K562 (cell line): ENCODE results near the gene SLC16A1. TPM values are rescaled to one million over a fixed set of nuclear protein-coding genes. Genes with fewer than 3 reads are reported as not detected.
A peak's percentile ranks its signal among the peaks of the same experiment; 100 is the strongest.

Source experiments
- BMI1 ChIP-seq: fragments of 150-350 bp; IDR thresholded peaks from 2 replicates; pipeline ENCODE4 v1.6.1; 2014; ENCODE audit warnings: low read length
- ETV6 ChIP-seq, 3 experiments: fragments of 150-350 bp in 1 of 3; sonication (generic) in 1 of 3; formaldehyde crosslinking in 1 of 3; IDR thresholded peaks; 2 replicates each; pipeline versions ENCODE4 v1.6.1 to v1.8.0; 2014 to 2022; ENCODE audit warnings: borderline replicate concordance in 2 of 3, low read depth in 2 of 3, antibody characterized with exemption in 1 of 3, low read length in 1 of 3, mild to moderate bottlenecking in 1 of 3, missing genetic modification reagents in 1 of 3
- MAZ ChIP-seq, 2 experiments: fragments of 450-650 bp in 1 of 2; sonication (generic) in 1 of 2; formaldehyde crosslinking; IDR thresholded peaks in 1 of 2; conservative IDR thresholded peaks in 1 of 2; 2 replicates each; pipeline versions ENCODE4 v1.4.0 to v1.5.0; 2020; ENCODE audit warnings: mild to moderate bottlenecking in 1 of 2, missing genetic modification reagents in 1 of 2
- NR1H2 ChIP-seq: sonication (generic); formaldehyde crosslinking; IDR thresholded peaks from 2 replicates; pipeline ENCODE4 v1.4.0; 2020; ENCODE audit warnings: mild to moderate bottlenecking, missing genetic modification reagents
- SREBF1 ChIP-seq: fragments of 150-350 bp; IDR thresholded peaks from 2 replicates; pipeline ENCODE4 v1.6.1; 2014; ENCODE audit warnings: antibody characterized with exemption, low read depth, low read length, borderline replicate concordance
- ZNF253 ChIP-seq: fragments of 250-450 bp; sonication (Bioruptor Pico); conservative IDR thresholded peaks from 2 replicates; pipeline ENCODE4 v1.6.1; 2021; ENCODE audit warnings: mild to moderate bottlenecking
- ZNF41 ChIP-seq: fragments of 250-450 bp; sonication (Bioruptor Pico); conservative IDR thresholded peaks from 2 replicates; pipeline ENCODE4 v1.4.0; 2020; ENCODE audit warnings: mild to moderate bottlenecking
- polyA plus RNA-seq, 8 experiments: library from polyadenylated mRNA; depleted of rRNA in 4 of 8; stranded (reverse) in 5 of 8; unstranded in 3 of 8; fragments of >200 nt; fragmentation: Nextera tagmentation in 2 of 8; fragmentation: Illumina TruSeq in 1 of 8; extraction: Ambion mirVana in 2 of 8; extraction: Trizol in 1 of 8; gene quantifications; 2 replicates each; pipeline versions ENCODE4 v1.2.1 to v1.2.3, GENCODE V29; 2011 to 2014; ENCODE audit warnings: inconsistent platforms in 1 of 8, missing spikeins in 1 of 8
- total RNA-seq, 7 experiments: library from RNA; depleted of rRNA in 6 of 7; stranded (reverse); fragments of >200 nt in 6 of 7; fragmentation: Illumina TruSeq in 2 of 7; extraction: Trizol in 2 of 7; gene quantifications; 2 replicates each; pipeline versions ENCODE4 v1.2.1 to v1.2.3, GENCODE V29; 2011 to 2021; ENCODE audit warnings: low replicate concordance in 1 of 7
- TF ChIP-seq, protein P1 (sequence below): fragments of 450-650 bp; IDR thresholded peaks from 2 replicates; pipeline ENCODE4 v1.6.1; 2018; ENCODE audit warnings: mild to moderate bottlenecking, low read depth; ENCODE audit not compliant: partially characterized antibody
- TF ChIP-seq, protein P2 (sequence below): fragments of 450-650 bp; conservative IDR thresholded peaks from 2 replicates; pipeline ENCODE4 v1.6.1; 2016; ENCODE audit warnings: missing genetic modification characterization, low read depth, mild to moderate bottlenecking, control low read depth, missing compliant biosample characterization
- TF ChIP-seq, protein P3 (sequence below): fragments of 200-800 bp; sonication (Bioruptor generic); IDR thresholded peaks from 2 replicates; pipeline ENCODE4 v1.6.1; 2016; ENCODE audit warnings: missing genetic modification characterization, missing compliant biosample characterization
- TF ChIP-seq, protein P4 (sequence below): fragments of 250-450 bp; sonication (Bioruptor Pico); IDR thresholded peaks from 2 replicates; pipeline ENCODE4 v1.9.0; 2021; ENCODE audit warnings: mild to moderate bottlenecking, inconsistent platforms
- TF ChIP-seq, protein P5 (sequence below), 2 experiments: fragments of 450-650 bp; IDR thresholded peaks; 2 replicates each; pipeline ENCODE4 v1.6.1; 2016

Gene SLC16A1
- total and polyA plus RNA-seq, 9 of the 15 experiments (the other 6 are each of a cell fraction or from before 2014, with no cell fraction given): 73.1 to 244 (median 117) TPM

DNA sequence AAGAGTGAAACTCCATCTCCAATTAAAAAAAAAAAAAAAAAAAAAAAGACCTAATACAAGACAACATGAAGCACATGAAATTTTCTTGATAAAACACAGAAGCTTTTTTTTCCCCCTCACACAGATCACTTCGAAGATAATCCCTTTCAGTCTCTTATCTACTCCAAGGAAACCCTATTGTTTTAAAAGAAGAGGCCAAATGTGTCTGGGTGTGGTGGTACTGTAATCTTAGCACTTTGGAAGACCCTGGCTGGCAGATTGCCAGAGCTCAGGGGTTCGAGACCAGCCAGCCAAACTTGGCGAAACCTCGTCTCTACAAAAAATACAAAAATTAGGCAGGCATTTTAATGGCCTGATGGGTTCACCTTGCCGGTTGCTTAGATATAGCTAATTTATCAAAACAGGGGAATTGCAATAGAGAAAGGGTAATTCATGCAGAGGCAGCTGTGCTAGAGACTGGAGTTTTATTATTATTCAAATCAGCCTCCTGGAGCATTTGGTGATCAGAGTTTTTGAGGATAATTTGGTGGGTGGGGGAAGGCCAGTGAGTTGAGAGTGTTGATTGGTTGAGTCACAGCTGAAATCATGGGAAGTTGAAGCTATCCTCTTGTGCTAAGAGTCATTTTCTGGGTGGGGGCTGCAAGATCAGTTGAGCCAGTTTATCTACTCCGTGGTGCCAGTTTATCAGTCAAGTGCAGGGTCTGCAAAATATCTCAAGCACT lies 62.5 kb downstream of the SLC16A1 start (continued):
- TF ChIP-seq ZNF41 (CRISPR knock-in tag) (no peak), SREBF1 (no peak), MAZ (CRISPR knock-in tag; conservative IDR thresholded peaks at IDR 0.05 in 1 of 2, IDR thresholded peaks at IDR 0.05 in 1 of 2) (peak in 1 of 2 experiments; percentile 28; a peak in 1 of 4 replicates), NR1H2 (no peak), ZNF253 (CRISPR knock-in tag) (no peak), BMI1 (no peak), ETV6 (IDR thresholded peaks at IDR 0.05; ENCODE audit: borderline replicate concordance in 1 of 2, low read depth in 2 of 2, low read length in 1 of 2) (no peak), ETV6 (CRISPR knock-in tag; IDR thresholded peaks at IDR 0.05; ENCODE audit: borderline replicate concordance) (no peak)
- TF ChIP-seq, protein P1, sequence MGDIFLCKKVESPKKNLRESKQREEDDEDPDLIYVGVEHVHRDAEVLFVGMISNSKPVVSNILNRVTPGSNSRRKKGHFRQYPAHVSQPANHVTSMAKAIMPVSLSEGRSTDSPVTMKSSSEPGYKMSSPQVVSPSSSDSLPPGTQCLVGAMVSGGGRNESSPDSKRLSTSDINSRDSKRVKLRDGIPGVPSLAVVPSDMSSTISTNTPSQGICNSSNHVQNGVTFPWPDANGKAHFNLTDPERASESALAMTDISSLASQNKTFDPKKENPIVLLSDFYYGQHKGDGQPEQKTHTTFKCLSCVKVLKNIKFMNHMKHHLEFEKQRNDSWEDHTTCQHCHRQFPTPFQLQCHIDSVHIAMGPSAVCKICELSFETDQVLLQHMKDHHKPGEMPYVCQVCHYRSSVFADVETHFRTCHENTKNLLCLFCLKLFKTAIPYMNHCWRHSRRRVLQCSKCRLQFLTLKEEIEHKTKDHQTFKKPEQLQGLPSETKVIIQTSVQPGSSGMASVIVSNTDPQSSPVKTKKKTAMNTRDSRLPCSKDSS: no peak
- TF ChIP-seq, protein P2, sequence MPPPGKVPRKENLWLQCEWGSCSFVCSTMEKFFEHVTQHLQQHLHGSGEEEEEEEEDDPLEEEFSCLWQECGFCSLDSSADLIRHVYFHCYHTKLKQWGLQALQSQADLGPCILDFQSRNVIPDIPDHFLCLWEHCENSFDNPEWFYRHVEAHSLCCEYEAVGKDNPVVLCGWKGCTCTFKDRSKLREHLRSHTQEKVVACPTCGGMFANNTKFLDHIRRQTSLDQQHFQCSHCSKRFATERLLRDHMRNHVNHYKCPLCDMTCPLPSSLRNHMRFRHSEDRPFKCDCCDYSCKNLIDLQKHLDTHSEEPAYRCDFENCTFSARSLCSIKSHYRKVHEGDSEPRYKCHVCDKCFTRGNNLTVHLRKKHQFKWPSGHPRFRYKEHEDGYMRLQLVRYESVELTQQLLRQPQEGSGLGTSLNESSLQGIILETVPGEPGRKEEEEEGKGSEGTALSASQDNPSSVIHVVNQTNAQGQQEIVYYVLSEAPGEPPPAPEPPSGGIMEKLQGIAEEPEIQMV (tag): no peak
- TF ChIP-seq, protein P3, sequence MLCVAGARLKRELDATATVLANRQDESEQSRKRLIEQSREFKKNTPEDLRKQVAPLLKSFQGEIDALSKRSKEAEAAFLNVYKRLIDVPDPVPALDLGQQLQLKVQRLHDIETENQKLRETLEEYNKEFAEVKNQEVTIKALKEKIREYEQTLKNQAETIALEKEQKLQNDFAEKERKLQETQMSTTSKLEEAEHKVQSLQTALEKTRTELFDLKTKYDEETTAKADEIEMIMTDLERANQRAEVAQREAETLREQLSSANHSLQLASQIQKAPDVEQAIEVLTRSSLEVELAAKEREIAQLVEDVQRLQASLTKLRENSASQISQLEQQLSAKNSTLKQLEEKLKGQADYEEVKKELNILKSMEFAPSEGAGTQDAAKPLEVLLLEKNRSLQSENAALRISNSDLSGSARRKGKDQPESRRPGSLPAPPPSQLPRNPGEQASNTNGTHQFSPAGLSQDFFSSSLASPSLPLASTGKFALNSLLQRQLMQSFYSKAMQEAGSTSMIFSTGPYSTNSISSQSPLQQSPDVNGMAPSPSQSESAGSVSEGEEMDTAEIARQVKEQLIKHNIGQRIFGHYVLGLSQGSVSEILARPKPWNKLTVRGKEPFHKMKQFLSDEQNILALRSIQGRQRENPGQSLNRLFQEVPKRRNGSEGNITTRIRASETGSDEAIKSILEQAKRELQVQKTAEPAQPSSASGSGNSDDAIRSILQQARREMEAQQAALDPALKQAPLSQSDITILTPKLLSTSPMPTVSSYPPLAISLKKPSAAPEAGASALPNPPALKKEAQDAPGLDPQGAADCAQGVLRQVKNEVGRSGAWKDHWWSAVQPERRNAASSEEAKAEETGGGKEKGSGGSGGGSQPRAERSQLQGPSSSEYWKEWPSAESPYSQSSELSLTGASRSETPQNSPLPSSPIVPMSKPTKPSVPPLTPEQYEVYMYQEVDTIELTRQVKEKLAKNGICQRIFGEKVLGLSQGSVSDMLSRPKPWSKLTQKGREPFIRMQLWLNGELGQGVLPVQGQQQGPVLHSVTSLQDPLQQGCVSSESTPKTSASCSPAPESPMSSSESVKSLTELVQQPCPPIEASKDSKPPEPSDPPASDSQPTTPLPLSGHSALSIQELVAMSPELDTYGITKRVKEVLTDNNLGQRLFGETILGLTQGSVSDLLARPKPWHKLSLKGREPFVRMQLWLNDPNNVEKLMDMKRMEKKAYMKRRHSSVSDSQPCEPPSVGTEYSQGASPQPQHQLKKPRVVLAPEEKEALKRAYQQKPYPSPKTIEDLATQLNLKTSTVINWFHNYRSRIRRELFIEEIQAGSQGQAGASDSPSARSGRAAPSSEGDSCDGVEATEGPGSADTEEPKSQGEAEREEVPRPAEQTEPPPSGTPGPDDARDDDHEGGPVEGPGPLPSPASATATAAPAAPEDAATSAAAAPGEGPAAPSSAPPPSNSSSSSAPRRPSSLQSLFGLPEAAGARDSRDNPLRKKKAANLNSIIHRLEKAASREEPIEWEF (CRISPR knock-in tag): no peak
- TF ChIP-seq, protein P4, sequence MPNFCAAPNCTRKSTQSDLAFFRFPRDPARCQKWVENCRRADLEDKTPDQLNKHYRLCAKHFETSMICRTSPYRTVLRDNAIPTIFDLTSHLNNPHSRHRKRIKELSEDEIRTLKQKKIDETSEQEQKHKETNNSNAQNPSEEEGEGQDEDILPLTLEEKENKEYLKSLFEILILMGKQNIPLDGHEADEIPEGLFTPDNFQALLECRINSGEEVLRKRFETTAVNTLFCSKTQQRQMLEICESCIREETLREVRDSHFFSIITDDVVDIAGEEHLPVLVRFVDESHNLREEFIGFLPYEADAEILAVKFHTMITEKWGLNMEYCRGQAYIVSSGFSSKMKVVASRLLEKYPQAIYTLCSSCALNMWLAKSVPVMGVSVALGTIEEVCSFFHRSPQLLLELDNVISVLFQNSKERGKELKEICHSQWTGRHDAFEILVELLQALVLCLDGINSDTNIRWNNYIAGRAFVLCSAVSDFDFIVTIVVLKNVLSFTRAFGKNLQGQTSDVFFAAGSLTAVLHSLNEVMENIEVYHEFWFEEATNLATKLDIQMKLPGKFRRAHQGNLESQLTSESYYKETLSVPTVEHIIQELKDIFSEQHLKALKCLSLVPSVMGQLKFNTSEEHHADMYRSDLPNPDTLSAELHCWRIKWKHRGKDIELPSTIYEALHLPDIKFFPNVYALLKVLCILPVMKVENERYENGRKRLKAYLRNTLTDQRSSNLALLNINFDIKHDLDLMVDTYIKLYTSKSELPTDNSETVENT (CRISPR knock-in tag): no peak
- TF ChIP-seq, protein P5, sequence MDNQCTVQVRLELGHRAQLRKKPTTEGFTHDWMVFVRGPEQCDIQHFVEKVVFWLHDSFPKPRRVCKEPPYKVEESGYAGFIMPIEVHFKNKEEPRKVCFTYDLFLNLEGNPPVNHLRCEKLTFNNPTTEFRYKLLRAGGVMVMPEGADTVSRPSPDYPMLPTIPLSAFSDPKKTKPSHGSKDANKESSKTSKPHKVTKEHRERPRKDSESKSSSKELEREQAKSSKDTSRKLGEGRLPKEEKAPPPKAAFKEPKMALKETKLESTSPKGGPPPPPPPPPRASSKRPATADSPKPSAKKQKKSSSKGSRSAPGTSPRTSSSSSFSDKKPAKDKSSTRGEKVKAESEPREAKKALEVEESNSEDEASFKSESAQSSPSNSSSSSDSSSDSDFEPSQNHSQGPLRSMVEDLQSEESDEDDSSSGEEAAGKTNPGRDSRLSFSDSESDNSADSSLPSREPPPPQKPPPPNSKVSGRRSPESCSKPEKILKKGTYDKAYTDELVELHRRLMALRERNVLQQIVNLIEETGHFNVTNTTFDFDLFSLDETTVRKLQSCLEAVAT (IDR thresholded peaks at IDR 0.05): no peak
